ENCODE measurements around the gene FAHD2B. TPM values are rescaled to one million over a fixed set of nuclear protein-coding genes. Genes with fewer than 3 reads are reported as not detected.

FAHD2B gene
- total and polyA plus RNA-seq, 2 of the 13 experiments (the other 11 are each of a cell fraction or from before 2014, with no cell fraction given) = 6.4 to 6.7 TPM

DNA sequence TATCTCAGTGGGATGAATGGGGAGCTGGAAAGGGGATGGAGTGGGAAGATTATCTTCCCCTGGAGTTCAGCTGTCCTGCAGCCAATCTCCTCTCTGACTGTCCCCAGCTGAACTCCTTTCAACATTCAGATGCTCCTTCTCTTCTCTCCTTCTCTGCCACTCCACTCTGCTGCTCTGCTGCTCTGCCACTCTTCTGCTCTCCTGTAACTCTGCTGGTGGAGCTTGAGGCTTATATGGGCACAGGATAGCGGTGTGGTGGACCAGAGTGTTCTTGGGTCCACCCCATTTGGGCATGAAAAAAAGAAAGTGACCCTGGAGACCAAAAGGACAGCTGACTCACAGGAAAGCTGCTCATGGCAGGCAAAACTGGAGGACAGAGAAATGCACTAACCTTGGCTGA, 26.6 kb downstream of the FAHD2B start:
- Histone ChIP-seq H3K27ac (ENCODE audit: extremely low read length, insufficient read depth, low read length) (no peak overlapping the region), H3K4me1 (ENCODE audit: insufficient read depth, low read length) (no peaks in the 10 kb centered on the region), H3K9ac (ENCODE audit: insufficient read depth, low read depth, low read length) (no peak overlapping the region), H3K4me2 (ENCODE audit: low read depth, low read length) (no peak overlapping the region), H4K20me1 (ENCODE audit: insufficient read depth, low read length) (no peaks in the 10 kb centered on the region), H3K79me2 (ENCODE audit: insufficient read depth, low read length) (no peaks in the 10 kb centered on the region), H3K4me3 (replicated peaks in 1 of 3; ENCODE audit: insufficient read depth in 1 of 3, low read depth in 2 of 3, low read length in 3 of 3) (no peak overlapping the region), H2AFZ (ENCODE audit: low read length) (no peak overlapping the region), H3K36me3 (replicated peaks in 1 of 2; ENCODE audit: control insufficient read depth in 1 of 2, insufficient read depth in 2 of 2, low read length in 2 of 2) (no peaks in the 10 kb centered on the region), H3K9me3 (ENCODE audit: low read length) (no peaks in the 10 kb centered on the region), H3K27me3 (ENCODE audit: control insufficient read depth in 1 of 2, insufficient read depth in 2 of 2, low read length in 2 of 2) (peaks cover 0 to 13% of the 10 kb centered on the region in 2 experiments; a peak in 2 of 5 replicates)
- TF ChIP-seq, protein P1, sequence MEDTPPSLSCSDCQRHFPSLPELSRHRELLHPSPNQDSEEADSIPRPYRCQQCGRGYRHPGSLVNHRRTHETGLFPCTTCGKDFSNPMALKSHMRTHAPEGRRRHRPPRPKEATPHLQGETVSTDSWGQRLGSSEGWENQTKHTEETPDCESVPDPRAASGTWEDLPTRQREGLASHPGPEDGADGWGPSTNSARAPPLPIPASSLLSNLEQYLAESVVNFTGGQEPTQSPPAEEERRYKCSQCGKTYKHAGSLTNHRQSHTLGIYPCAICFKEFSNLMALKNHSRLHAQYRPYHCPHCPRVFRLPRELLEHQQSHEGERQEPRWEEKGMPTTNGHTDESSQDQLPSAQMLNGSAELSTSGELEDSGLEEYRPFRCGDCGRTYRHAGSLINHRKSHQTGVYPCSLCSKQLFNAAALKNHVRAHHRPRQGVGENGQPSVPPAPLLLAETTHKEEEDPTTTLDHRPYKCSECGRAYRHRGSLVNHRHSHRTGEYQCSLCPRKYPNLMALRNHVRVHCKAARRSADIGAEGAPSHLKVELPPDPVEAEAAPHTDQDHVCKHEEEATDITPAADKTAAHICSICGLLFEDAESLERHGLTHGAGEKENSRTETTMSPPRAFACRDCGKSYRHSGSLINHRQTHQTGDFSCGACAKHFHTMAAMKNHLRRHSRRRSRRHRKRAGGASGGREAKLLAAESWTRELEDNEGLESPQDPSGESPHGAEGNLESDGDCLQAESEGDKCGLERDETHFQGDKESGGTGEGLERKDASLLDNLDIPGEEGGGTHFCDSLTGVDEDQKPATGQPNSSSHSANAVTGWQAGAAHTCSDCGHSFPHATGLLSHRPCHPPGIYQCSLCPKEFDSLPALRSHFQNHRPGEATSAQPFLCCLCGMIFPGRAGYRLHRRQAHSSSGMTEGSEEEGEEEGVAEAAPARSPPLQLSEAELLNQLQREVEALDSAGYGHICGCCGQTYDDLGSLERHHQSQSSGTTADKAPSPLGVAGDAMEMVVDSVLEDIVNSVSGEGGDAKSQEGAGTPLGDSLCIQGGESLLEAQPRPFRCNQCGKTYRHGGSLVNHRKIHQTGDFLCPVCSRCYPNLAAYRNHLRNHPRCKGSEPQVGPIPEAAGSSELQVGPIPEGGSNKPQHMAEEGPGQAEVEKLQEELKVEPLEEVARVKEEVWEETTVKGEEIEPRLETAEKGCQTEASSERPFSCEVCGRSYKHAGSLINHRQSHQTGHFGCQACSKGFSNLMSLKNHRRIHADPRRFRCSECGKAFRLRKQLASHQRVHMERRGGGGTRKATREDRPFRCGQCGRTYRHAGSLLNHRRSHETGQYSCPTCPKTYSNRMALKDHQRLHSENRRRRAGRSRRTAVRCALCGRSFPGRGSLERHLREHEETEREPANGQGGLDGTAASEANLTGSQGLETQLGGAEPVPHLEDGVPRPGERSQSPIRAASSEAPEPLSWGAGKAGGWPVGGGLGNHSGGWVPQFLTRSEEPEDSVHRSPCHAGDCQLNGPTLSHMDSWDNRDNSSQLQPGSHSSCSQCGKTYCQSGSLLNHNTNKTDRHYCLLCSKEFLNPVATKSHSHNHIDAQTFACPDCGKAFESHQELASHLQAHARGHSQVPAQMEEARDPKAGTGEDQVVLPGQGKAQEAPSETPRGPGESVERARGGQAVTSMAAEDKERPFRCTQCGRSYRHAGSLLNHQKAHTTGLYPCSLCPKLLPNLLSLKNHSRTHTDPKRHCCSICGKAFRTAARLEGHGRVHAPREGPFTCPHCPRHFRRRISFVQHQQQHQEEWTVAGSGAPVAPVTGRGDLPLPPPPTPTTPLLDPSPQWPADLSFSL (CRISPR knock-in tag; IDR thresholded peaks at IDR 0.05) = no peak
- TF ChIP-seq HNF4G (IDR thresholded peaks at IDR 0.05; ENCODE audit: borderline replicate concordance, low read depth, low read length) (no peak), HNF4G (CRISPR knock-in tag; IDR thresholded peaks at IDR 0.05; ENCODE audit: borderline replicate concordance, low read depth) (no peak), MLLT10 (CRISPR knock-in tag; IDR thresholded peaks at IDR 0.05) (no peak), NAIF1 (CRISPR knock-in tag; IDR thresholded peaks at IDR 0.05; ENCODE audit: borderline replicate concordance) (no peak), ZNF761 (CRISPR knock-in tag; conservative IDR thresholded peaks at IDR 0.05) (no peak), YY1 (IDR thresholded peaks at IDR 0.05; ENCODE audit: insufficient read depth, insufficient replicate concordance, low read depth, low read length) (no peak), HES4 (CRISPR knock-in tag; IDR thresholded peaks at IDR 0.05; ENCODE audit: borderline replicate concordance) (no peak), ZBTB1 (CRISPR knock-in tag; IDR thresholded peaks at IDR 0.05; ENCODE audit: borderline replicate concordance) (no peak), ZBTB3 (CRISPR knock-in tag; IDR thresholded peaks at IDR 0.05; ENCODE audit: borderline replicate concordance, low read depth) (no peak)
- ChIA-PET CTCF (ENCODE audit: low intra/inter-chr PET ratio, low total read pairs) (no interaction called here), POLR2A (no interaction called here)
- in situ Hi-C loops (cut with HindIII; ENCODE audit: extremely low pct_ligation_motif_present, low pct_unique_long_range_greater_than_20kb) = no loop called here
- ATAC-seq (peak; percentile 46), DNase-seq (ENCODE audit: low spot score) (no peak), FAIRE-seq (no peak)
- WGBS (ENCODE audit: low lambda C conversion rate) = 4% methylated on average over 1 of the region's 1 CpG
- intact Hi-C loops (cut with micrococcal nuclease; ENCODE audit: unreplicated experiment) = no loop called here
- BruUV-seq (replicated peaks) = no TSS peak

All from HepG2 (cell line).